Loucy (cell line): ENCODE measurements around the gene FMN2.

ENCODE experiments used
- H2AFZ ChIP-seq: fragments of 200-600 bp; sonication (generic); 2 replicates; pipeline ENCODE4 v1.6.0; 2016; ENCODE audit warnings: antibody characterized with exemption, mild to moderate bottlenecking, low read length, moderate library complexity
- H3F3A ChIP-seq: fragments of 200-600 bp; 2 replicates; pipeline ENCODE4 v1.6.0; 2016; ENCODE audit warnings: antibody characterized with exemption, low read depth, mild to moderate bottlenecking
- H3K27me3 ChIP-seq: fragments of 200-600 bp; sonication (generic); 2 replicates; pipeline ENCODE4 v1.6.1; 2014; ENCODE audit warnings: low read length, mild to moderate bottlenecking; ENCODE audit not compliant: insufficient read depth, poor library complexity, severe bottlenecking
- H3K36me3 ChIP-seq: fragments of 200-600 bp; sonication (generic); 2 replicates; pipeline ENCODE4 v1.6.1; 2016; ENCODE audit warnings: low read length; ENCODE audit not compliant: insufficient read depth
- H3K4me1 ChIP-seq: fragments of 200-600 bp; sonication (generic); 2 replicates; pipeline ENCODE4 v1.5.1; 2014; ENCODE audit warnings: low read length, mild to moderate bottlenecking; ENCODE audit not compliant: insufficient read depth, poor library complexity, severe bottlenecking
- H3K4me2 ChIP-seq: fragments of 200-600 bp; sonication (generic); 2 replicates; pipeline ENCODE4 v1.6.0; 2014; ENCODE audit warnings: antibody characterized with exemption, low read length, low read depth, mild to moderate bottlenecking; ENCODE audit not compliant: poor library complexity, severe bottlenecking
- H3K4me3 ChIP-seq: fragments of 200-600 bp; sonication (generic); 2 replicates; pipeline ENCODE4 v1.5.1; 2014; ENCODE audit warnings: low read length, mild to moderate bottlenecking, mixed read lengths; ENCODE audit not compliant: poor library complexity, severe bottlenecking
- H3K79me2 ChIP-seq: fragments of 200-600 bp; sonication (generic); 2 replicates; pipeline ENCODE4 v1.6.1; 2014; ENCODE audit warnings: low read length; ENCODE audit not compliant: insufficient read depth
- H3K9ac ChIP-seq: fragments of 200-600 bp; sonication (generic); 2 replicates; pipeline ENCODE4 v1.6.0; 2014; ENCODE audit warnings: mild to moderate bottlenecking, low read depth, low read length, moderate library complexity; ENCODE audit not compliant: poor library complexity, severe bottlenecking
- H3K9me2 ChIP-seq: fragments of 200-600 bp; sonication (generic); replicated peaks from 2 replicates; pipeline ENCODE4 v1.6.1; 2016; ENCODE audit warnings: low read depth, low read length, mixed read lengths
- H3K9me3 ChIP-seq: fragments of 200-600 bp; sonication (generic); 2 replicates; pipeline ENCODE4 v1.6.1; 2014; ENCODE audit warnings: mild to moderate bottlenecking, antibody characterized with exemption, low read length, low read depth; ENCODE audit not compliant: insufficient read depth
- H4K20me1 ChIP-seq: fragments of 200-600 bp; sonication (generic); 2 replicates; pipeline ENCODE4 v1.6.0; 2014; ENCODE audit warnings: antibody characterized with exemption, low read length, mild to moderate bottlenecking; ENCODE audit not compliant: insufficient read depth, poor library complexity, severe bottlenecking
- EZH2phosphoT487 ChIP-seq: fragments of 200-600 bp; IDR thresholded peaks from 2 replicates; pipeline ENCODE4 v1.6.1; 2018; ENCODE audit warnings: antibody characterized with exemption, mild to moderate bottlenecking, moderate library complexity, borderline replicate concordance
- TF ChIP-seq, protein P1 (sequence below): fragments of 200-600 bp; sonication (generic); conservative IDR thresholded peaks from 2 replicates; pipeline ENCODE4 v1.5.1; 2014; ENCODE audit warnings: mild to moderate bottlenecking, antibody characterized with exemption, low read length

The FMN2 gene

DNA sequence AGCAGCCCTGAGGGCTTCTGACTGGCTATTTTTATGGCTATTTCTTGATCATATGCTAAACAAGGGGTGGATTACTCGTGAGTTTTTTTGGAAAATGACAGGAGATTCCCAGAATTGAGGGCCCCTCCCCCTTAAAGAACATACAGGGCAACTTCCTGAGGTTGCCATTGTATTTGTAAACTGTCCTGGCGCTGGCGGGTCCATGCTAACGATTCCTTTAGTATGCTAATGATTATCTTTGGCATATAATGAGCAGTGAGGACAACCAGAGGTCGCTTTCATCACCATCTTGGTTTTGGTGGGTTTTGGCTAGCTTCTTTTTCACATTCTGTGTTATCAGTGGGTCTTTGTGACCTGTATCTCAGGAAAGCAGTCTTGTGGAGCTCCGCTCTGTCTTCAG lies 24.1 kb downstream of the FMN2 start:
- Histone ChIP-seq H3F3A (no peaks in the 10 kb centered on the region), H3K36me3 (no peaks in the 10 kb centered on the region), H3K4me2 (no peak overlapping the region), H3K4me3 (no peak overlapping the region), H4K20me1 (no peaks in the 10 kb centered on the region), H3K27me3 (no peaks in the 10 kb centered on the region), H3K9ac (no peak overlapping the region), H2AFZ (no peak overlapping the region), H3K4me1 (no peaks in the 10 kb centered on the region), H3K9me2 (no peaks in the 10 kb centered on the region), H3K9me3 (no peaks in the 10 kb centered on the region), H3K79me2 (no peaks in the 10 kb centered on the region)
- TF ChIP-seq EZH2phosphoT487 = no peak

DNA sequence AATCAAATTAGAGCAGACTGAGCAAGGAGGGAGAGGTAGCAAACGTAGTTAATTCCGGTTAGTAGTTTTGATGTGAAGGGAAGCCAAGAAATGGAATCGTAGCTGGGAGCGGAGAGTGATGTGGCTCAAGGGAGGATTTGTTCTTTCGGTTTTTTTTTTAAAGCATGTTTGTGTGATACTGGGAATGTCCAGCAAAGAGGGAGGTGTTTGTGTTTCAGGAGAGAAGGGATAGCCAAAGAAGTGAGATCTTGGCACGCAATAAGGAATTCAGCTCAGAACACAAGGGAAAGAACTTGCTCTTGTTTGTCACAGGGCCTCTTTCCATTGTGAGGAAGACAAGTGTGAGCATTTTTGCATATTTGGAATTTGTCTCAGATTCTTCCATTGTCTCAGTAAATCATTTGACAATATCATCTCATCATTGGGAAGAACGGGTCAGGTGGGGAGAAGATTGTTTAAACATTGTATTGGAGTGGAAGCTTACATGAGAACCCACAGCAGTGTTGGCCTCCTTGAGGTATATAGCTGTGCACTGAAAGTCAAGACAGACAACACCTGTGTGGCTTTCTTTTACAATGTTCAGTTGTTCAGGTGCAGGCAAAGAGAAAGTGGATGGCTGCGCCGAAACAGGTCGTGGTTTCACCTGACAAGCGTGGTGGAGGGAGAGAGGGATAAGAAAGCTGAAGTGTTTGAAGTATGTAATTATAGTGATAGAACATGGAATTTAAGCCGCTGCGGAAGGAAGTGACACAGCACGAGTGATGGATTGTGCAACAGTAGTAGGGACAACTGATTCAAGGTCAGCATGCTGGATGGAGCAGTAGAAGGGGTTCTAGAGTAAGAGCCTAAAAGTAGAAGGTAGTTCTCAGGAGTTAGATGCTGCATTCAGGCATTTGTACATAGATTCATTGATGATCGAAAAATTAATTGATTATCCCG lies 25.4 kb downstream of the FMN2 start:
- Histone ChIP-seq H3K4me2 (no peak overlapping the region), H2AFZ (no peak overlapping the region), H3K36me3 (no peaks in the 10 kb centered on the region), H3K4me1 (no peaks in the 10 kb centered on the region), H3K9ac (no peak overlapping the region), H3F3A (no peaks in the 10 kb centered on the region), H4K20me1 (no peaks in the 10 kb centered on the region), H3K4me3 (no peak overlapping the region), H3K9me2 (no peaks in the 10 kb centered on the region), H3K27me3 (no peaks in the 10 kb centered on the region), H3K79me2 (no peaks in the 10 kb centered on the region), H3K9me3 (no peaks in the 10 kb centered on the region)
- no peak for TF ChIP-seq EZH2phosphoT487
- TF ChIP-seq, protein P1, sequence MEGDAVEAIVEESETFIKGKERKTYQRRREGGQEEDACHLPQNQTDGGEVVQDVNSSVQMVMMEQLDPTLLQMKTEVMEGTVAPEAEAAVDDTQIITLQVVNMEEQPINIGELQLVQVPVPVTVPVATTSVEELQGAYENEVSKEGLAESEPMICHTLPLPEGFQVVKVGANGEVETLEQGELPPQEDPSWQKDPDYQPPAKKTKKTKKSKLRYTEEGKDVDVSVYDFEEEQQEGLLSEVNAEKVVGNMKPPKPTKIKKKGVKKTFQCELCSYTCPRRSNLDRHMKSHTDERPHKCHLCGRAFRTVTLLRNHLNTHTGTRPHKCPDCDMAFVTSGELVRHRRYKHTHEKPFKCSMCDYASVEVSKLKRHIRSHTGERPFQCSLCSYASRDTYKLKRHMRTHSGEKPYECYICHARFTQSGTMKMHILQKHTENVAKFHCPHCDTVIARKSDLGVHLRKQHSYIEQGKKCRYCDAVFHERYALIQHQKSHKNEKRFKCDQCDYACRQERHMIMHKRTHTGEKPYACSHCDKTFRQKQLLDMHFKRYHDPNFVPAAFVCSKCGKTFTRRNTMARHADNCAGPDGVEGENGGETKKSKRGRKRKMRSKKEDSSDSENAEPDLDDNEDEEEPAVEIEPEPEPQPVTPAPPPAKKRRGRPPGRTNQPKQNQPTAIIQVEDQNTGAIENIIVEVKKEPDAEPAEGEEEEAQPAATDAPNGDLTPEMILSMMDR = no peak

DNA sequence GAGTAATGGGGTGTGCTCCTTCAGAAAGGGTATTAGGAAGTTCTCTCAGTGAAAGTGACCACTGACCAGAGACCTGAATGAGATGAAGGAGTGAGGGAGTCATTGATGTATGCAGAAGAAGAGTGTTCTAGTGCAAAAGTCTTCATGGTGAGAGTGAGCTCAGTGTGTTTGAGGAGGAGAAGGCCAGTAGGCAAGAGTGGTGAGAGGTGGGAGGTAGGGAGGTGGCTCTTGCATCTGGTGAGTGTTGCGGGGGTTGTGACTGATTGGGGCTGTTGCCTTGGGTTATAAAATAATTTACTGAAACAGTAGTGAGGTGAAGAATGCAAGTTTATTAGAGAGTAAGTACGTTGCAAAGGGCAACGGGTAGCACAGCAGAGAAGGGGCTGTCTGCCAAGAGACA lies 26.2 kb downstream of the FMN2 start:
- H3K4me3 ChIP-seq = no peak overlapping the region
- no peaks in the 10 kb centered on the region for H3K79me2 ChIP-seq
- no peak overlapping the region for H3K9ac ChIP-seq
- no peaks in the 10 kb centered on the region for H4K20me1 ChIP-seq
- H2AFZ ChIP-seq = no peak overlapping the region
- TF ChIP-seq EZH2phosphoT487 = no peak
- TF ChIP-seq, protein P1 = no peak
- no peaks in the 10 kb centered on the region for H3F3A ChIP-seq
- no peaks in the 10 kb centered on the region for H3K9me2 ChIP-seq
- no peak overlapping the region for H3K4me2 ChIP-seq
- H3K36me3 ChIP-seq = no peaks in the 10 kb centered on the region
- H3K4me1 ChIP-seq = no peaks in the 10 kb centered on the region
- no peaks in the 10 kb centered on the region for H3K9me3 ChIP-seq
- no peaks in the 10 kb centered on the region for H3K27me3 ChIP-seq
